GM18498 (cell line): ENCODE results near the gene TANC1.

Experiments
- ATAC-seq: cut with Tn5 transposase; IDR thresholded peaks from one replicate; pipeline ENCODE4 v1.9.1; 2021; ENCODE audit warnings: mild to moderate bottlenecking, moderate library complexity; ENCODE audit not compliant: unreplicated experiment

Gene TANC1

GRCh38 chr2:158993721-158994587 lies 25.5 kb downstream of the TANC1 start:
- ATAC-seq, result no peak

- peak; percentile 75 for ATAC-seq
Measured at GRCh38 chr2:158994920-158995676, 26.7 kb downstream of the TANC1 start.

GRCh38 chr2:158995677-158996049 lies 27.2 kb downstream of the TANC1 start:
- no peak for ATAC-seq

- ATAC-seq, result no peak
Measured at GRCh38 chr2:158996378-158996993, 28.0 kb downstream of the TANC1 start.

- no peak for ATAC-seq
Measured at GRCh38 chr2:158997037-158997790, 28.8 kb downstream of the TANC1 start.

GRCh38 chr2:158998551-158999248 lies 30.3 kb downstream of the TANC1 start:
- no peak for ATAC-seq

- no peak for ATAC-seq
Measured at GRCh38 chr2:158999458-158999857, 31.0 kb downstream of the TANC1 start.

GRCh38 chr2:159000072-159000471 lies 31.6 kb downstream of the TANC1 start:
- no peak for ATAC-seq

- ATAC-seq, result no peak
Measured at GRCh38 chr2:159002462-159003111, 34.1 kb downstream of the TANC1 start.

GRCh38 chr2:159003555-159003954 lies 35.1 kb downstream of the TANC1 start:
- ATAC-seq, result no peak

- ATAC-seq, result no peak
Measured at GRCh38 chr2:159004849-159005248, 36.4 kb downstream of the TANC1 start.

GRCh38 chr2:159009940-159010339 lies 41.5 kb downstream of the TANC1 start:
- no peak for ATAC-seq

GRCh38 chr2:159010340-159010739 lies 41.9 kb downstream of the TANC1 start:
- no peak for ATAC-seq

GRCh38 chr2:159010963-159011362 lies 42.5 kb downstream of the TANC1 start:
- ATAC-seq, result no peak

- no peak for ATAC-seq
Measured at GRCh38 chr2:159012142-159012541, 43.7 kb downstream of the TANC1 start.

- no peak for ATAC-seq
Measured at GRCh38 chr2:159013103-159013502, 44.7 kb downstream of the TANC1 start.

- no peak for ATAC-seq
Measured at GRCh38 chr2:159015174-159015573, 46.7 kb downstream of the TANC1 start.

GRCh38 chr2:159015823-159016222 lies 47.4 kb downstream of the TANC1 start:
- ATAC-seq, result no peak

- ATAC-seq, result no peak
Measured at GRCh38 chr2:159017837-159018236, 49.4 kb downstream of the TANC1 start.

- no peak for ATAC-seq
Measured at GRCh38 chr2:159019021-159019420, 50.6 kb downstream of the TANC1 start.
